Measurements from ENCODE around the gene C20orf204.

DNA sequence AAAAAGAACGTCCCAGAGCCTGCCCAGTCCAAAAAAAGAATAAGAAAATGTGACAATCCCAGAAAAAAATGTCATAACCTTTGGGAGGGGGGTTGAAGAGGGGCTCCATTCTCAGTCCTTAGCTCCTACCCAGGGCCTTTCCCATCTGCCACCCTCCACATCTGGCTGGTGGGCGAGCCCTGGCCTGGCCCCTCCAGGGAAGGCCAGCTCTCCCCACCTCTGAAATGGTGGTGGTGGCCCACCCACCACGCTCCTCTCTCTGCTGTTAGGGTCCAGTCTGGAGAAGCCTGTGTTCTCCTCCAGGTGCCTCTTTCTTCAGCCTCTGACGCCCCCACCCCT, 42.9 kb downstream of the C20orf204 start:
- TF ChIP-seq CTCF (IDR thresholded peaks at IDR 0.05) (no peak), POLR2A (IDR thresholded peaks at IDR 0.05) (no peak), POLR2AphosphoS5 (IDR thresholded peaks at IDR 0.05) (no peak)

Measured in prostate gland (tissue), 2 donors.